B cell (primary cell): ENCODE results near the gene ZDHHC11. TPM values are rescaled to one million over a fixed set of nuclear protein-coding genes. Genes with fewer than 3 reads are reported as not detected.
"Not testable (repeated sequence)": the region's sequence is repeated elsewhere in the genome, so short reads cannot be mapped to it uniquely, and the experiment has no call there.

Experiments
- ATAC-seq: fragments of 200-7000 bp; cut with Tn5 transposase; one replicate; pipeline ENCODE4 v1.10.0; 2021; ENCODE audit warnings: low read depth, mild to moderate bottlenecking, moderate number of reproducible peaks, moderate library complexity
- CTCF ChIA-PET: fragments of 350-600 bp; sonication (Branson Sonifier 250); formaldehyde crosslinking; loops from one replicate; lab custom pipeline; 2021; ENCODE audit warnings: antibody characterized with exemption, inconsistent platforms; lab: Charles Lee
- POLR2A ChIA-PET: fragments of 350-600 bp; sonication (Branson Sonifier 250); formaldehyde crosslinking; loops from one replicate; lab custom pipeline; 2021; ENCODE audit warnings: antibody characterized with exemption; lab: Charles Lee
- DNase-seq: peaks from one replicate; pipeline ENCODE4 v3.0.0; 2013
- H2AFZ ChIP-seq: 2 replicates; pipeline ENCODE4 v1.6.1; 2012; ENCODE audit warnings: mild to moderate bottlenecking, low read depth, low read length; ENCODE audit not compliant: insufficient read depth, poor library complexity, severe bottlenecking
- H3K27ac ChIP-seq, 2 donors: 1 replicate in 1 of 2; 2 replicates in 1 of 2; pipeline ENCODE4 v1.5.1; 2012 to 2013; ENCODE audit warnings: low read length in 2 of 2, mild to moderate bottlenecking in 2 of 2, moderate library complexity in 1 of 2
- H3K27me3 ChIP-seq, 4 experiments: fragments of 200-600 bp in 1 of 4; sonication (generic) in 1 of 4; replicated peaks in 1 of 4; 1 replicate in 2 of 4; 2 replicates in 2 of 4; pipeline versions ENCODE4 v1.6.1 to v1.7.0; 2013 to 2016; ENCODE audit warnings: low read length in 3 of 4, mild to moderate bottlenecking in 2 of 4, mixed read lengths in 1 of 4, moderate library complexity in 1 of 4; ENCODE audit not compliant: insufficient read depth in 4 of 4, control insufficient read depth in 3 of 4; ENCODE audit errors: control extremely low read depth in 1 of 4
- H3K36me3 ChIP-seq, 2 experiments: replicated peaks in 1 of 2; 1 replicate in 1 of 2; 2 replicates in 1 of 2; pipeline versions ENCODE4 v1.6.1 to v1.7.1; 2013; ENCODE audit warnings: low read length in 1 of 2; ENCODE audit not compliant: insufficient read depth in 2 of 2, control insufficient read depth in 1 of 2; ENCODE audit errors: control extremely low read depth in 1 of 2, extremely low read depth in 1 of 2
- H3K4me1 ChIP-seq, 2 donors: fragments of 200-600 bp in 1 of 2; sonication (generic) in 1 of 2; 1 replicate in 1 of 2; 2 replicates in 1 of 2; pipeline versions ENCODE4 v1.5.1 to v1.6.1; 2013 to 2017; ENCODE audit warnings: low read length in 2 of 2; ENCODE audit not compliant: control insufficient read depth in 2 of 2, insufficient read depth in 2 of 2
- H3K4me2 ChIP-seq: replicated peaks from 2 replicates; pipeline ENCODE3; 2012; ENCODE audit warnings: mild to moderate bottlenecking, low read depth, low read length; ENCODE audit not compliant: poor library complexity, severe bottlenecking
- H3K4me3 ChIP-seq, 5 experiments: fragments of 200-600 bp in 1 of 5; sonication (generic) in 1 of 5; 1 replicate in 3 of 5; 2 replicates in 2 of 5; pipeline versions ENCODE4 v1.5.1 to v1.7.0; 2011 to 2016; ENCODE audit warnings: low read length in 4 of 5, mild to moderate bottlenecking in 4 of 5, low read depth in 2 of 5, control low read depth in 1 of 5, moderate library complexity in 1 of 5; ENCODE audit not compliant: insufficient read depth in 1 of 5; ENCODE audit errors: control extremely low read depth in 1 of 5, extremely low read depth in 1 of 5
- H3K79me2 ChIP-seq: fragments of 200-600 bp; sonication (generic); one replicate; pipeline ENCODE4 v1.6.0; 2016; ENCODE audit warnings: low read length; ENCODE audit not compliant: control insufficient read depth, insufficient read depth
- H3K9ac ChIP-seq: fragments of 200-600 bp; sonication (generic); 2 replicates; pipeline ENCODE4 v1.6.1; 2017; ENCODE audit warnings: mild to moderate bottlenecking, low read length, moderate library complexity
- H3K9me3 ChIP-seq, 3 donors: one replicate each; pipeline versions ENCODE4 v1.6.1 to v1.7.1; 2013; ENCODE audit warnings: low read length in 2 of 3; ENCODE audit not compliant: control insufficient read depth in 2 of 3, insufficient read depth in 1 of 3; ENCODE audit errors: control extremely low read depth in 1 of 3
- H4K20me1 ChIP-seq: 2 replicates; pipeline ENCODE4 v1.6.0; 2012; ENCODE audit warnings: mild to moderate bottlenecking, low read length; ENCODE audit not compliant: insufficient read depth, control insufficient read depth, poor library complexity, severe bottlenecking
- H3K27ac Mint-ChIP-seq: one replicate; pipeline ENCODE4 v1.8.0; 2021; ENCODE audit warnings: mixed read lengths
- H3K27me3 Mint-ChIP-seq: one replicate; pipeline ENCODE4 v1.8.0; 2021; ENCODE audit warnings: mixed read lengths
- H3K4me1 Mint-ChIP-seq: one replicate; pipeline ENCODE4 v1.8.0; 2021; ENCODE audit warnings: mixed read lengths
- H3K4me3 Mint-ChIP-seq: one replicate; pipeline ENCODE4 v1.8.0; 2021; ENCODE audit warnings: mixed read lengths
- H3K9me3 Mint-ChIP-seq: one replicate; pipeline ENCODE4 v1.8.0; 2022; ENCODE audit warnings: mixed read lengths; ENCODE audit not compliant: insufficient read depth
- CTCF ChIP-seq: fragments of 200-600 bp; IDR thresholded peaks from one replicate; pipeline ENCODE4 v1.8.0; 2022; ENCODE audit warnings: antibody characterized with exemption, mild to moderate bottlenecking
- EZH2 ChIP-seq: IDR thresholded peaks from 2 replicates; pipeline ENCODE4 v1.6.1; 2012; ENCODE audit warnings: borderline replicate concordance, low read depth, mild to moderate bottlenecking, moderate library complexity, low read length; ENCODE audit not compliant: insufficient read depth, poor library complexity, severe bottlenecking
- WGBS: methylation state at CpG from one replicate; pipeline ENCODE4 v1.1.5; 2013; ENCODE audit warnings: missing lambda C conversion rate; ENCODE audit not compliant: insufficient coverage; 5-methylcytosine and 5-hydroxymethylcytosine counted together
- intact Hi-C: fragments of 100-400 bp; cut with micrococcal nuclease; formaldehyde crosslinking; loops from one replicate; pipeline ENCODE4 v1.10.0; 2022
- polyA plus RNA-seq: library from polyadenylated mRNA; depleted of rRNA; stranded (reverse); fragments of >200 nt; gene quantifications from 2 replicates; pipeline ENCODE4 v1.2.3, GENCODE V29; 2012
- total RNA-seq, 2 donors: library from RNA; stranded (reverse); fragments of 120-200 nt in 1 of 2; gene quantifications; 1 replicate in 1 of 2; 2 replicates in 1 of 2; pipeline versions ENCODE4 v1.2.3 to v1.2.4, GENCODE V29; 2013 to 2022

Gene ZDHHC11
- total and polyA plus RNA-seq, 2 donors (not counting 1 experiment from before 2014, with no cell fraction given), result 0.69 to 3.0 TPM

- ChIA-PET CTCF (no interaction called here), POLR2A (no interaction called here)
- no peaks in the 10 kb centered on the region for H3K4me1 Mint-ChIP-seq
- intact Hi-C loops, result no loop called here
- peaks cover 9% of the 10 kb centered on the region for H3K27me3 Mint-ChIP-seq
- peaks cover 0 to 4% (median 0%) of the 10 kb centered on the region in 3 donors for H3K9me3 ChIP-seq
- H3K27ac Mint-ChIP-seq, result no peak overlapping the region
- no peaks in the 10 kb centered on the region for H3K27me3 ChIP-seq
- H3K4me3 Mint-ChIP-seq, result no peak overlapping the region
- H3K4me2 ChIP-seq, result no peak overlapping the region
- no peaks in the 10 kb centered on the region for H3K4me1 ChIP-seq
- no peak overlapping the region for H2AFZ ChIP-seq
- TF ChIP-seq CTCF (no peak), EZH2 (no peak)
- no peaks in the 10 kb centered on the region for H3K79me2 ChIP-seq
- WGBS, result 91% methylated on average over 18 of the region's 20 CpGs
- no peaks in the 10 kb centered on the region for H3K36me3 ChIP-seq
- no peak overlapping the region for H3K4me3 ChIP-seq
- no peak overlapping the region for H3K27ac ChIP-seq
- H3K9me3 Mint-ChIP-seq, result no peaks in the 10 kb centered on the region
- H4K20me1 ChIP-seq, result no peaks in the 10 kb centered on the region
- DNase-seq (no peak), ATAC-seq (no peak)
- H3K9ac ChIP-seq, result no peak overlapping the region
These were observed 74.6 kb downstream of the ZDHHC11 start for GRCh38 chr5:775961-776861.

GRCh38 chr5:775595-775960 is 75.2 kb downstream of the ZDHHC11 start:
- WGBS, result no CpG with 5 or more reads among the region's 9 CpGs
- H3K4me1 ChIP-seq, ATAC-seq, H3K4me1 Mint-ChIP-seq, H3K27ac ChIP-seq, intact Hi-C loops, H3K27me3 Mint-ChIP-seq, H4K20me1 ChIP-seq, H3K27me3 ChIP-seq, DNase-seq, H3K9me3 ChIP-seq, H3K9ac ChIP-seq, H3K36me3 ChIP-seq, H3K4me3 ChIP-seq, POLR2A ChIA-PET, CTCF ChIA-PET, H2AFZ ChIP-seq, H3K4me2 ChIP-seq, H3K79me2 ChIP-seq, H3K27ac Mint-ChIP-seq, H3K4me3 Mint-ChIP-seq, H3K9me3 Mint-ChIP-seq: not testable (repeated sequence)

GRCh38 chr5:774854-775505 is 75.8 kb downstream of the ZDHHC11 start:
- H3K4me2 ChIP-seq, intact Hi-C loops, H3K4me1 ChIP-seq, DNase-seq, ATAC-seq, H2AFZ ChIP-seq, H3K9ac ChIP-seq, H3K4me3 Mint-ChIP-seq, H3K27me3 Mint-ChIP-seq, CTCF ChIA-PET, H3K27me3 ChIP-seq, H3K79me2 ChIP-seq, H4K20me1 ChIP-seq, H3K36me3 ChIP-seq, H3K27ac ChIP-seq, H3K9me3 ChIP-seq, H3K27ac Mint-ChIP-seq, H3K4me3 ChIP-seq, H3K4me1 Mint-ChIP-seq, H3K9me3 Mint-ChIP-seq, POLR2A ChIA-PET: not testable (repeated sequence)
- WGBS, result 96% methylated on average over 16 of the region's 18 CpGs
